HG03060 (cell line): ENCODE results near the gene CD300LB.
"Not testable (repeated sequence)": the region's sequence is repeated elsewhere in the genome, so short reads cannot be mapped to it uniquely, and the experiment has no call there.

ENCODE experiments used
- ATAC-seq: cut with Tn5 transposase; IDR thresholded peaks from one replicate; pipeline ENCODE4 v1.9.1; 2021; ENCODE audit warnings: low read depth, moderate number of reproducible peaks; ENCODE audit not compliant: unreplicated experiment

CD300LB gene

DNA sequence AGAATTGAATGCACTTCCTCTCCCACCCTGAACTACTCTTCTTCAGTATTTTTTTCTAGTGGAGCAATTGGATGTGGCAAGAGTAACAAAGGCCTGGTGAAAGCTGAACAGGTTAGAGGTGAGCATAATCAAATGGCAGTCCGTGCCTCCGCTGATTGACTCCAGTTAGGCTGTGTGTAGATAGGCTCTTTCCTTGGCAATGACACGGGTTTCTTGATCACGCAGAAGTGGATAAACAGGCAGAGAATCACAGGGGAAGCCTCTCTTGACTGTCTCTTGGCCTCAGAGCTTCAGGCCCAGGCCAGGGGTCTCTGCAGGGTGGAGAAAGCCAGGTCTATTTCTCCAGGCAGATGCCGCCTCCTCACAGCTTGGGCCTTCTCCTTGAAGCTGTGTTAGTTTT lies 4.2 kb downstream of the CD300LB start:
- no peak for ATAC-seq

DNA sequence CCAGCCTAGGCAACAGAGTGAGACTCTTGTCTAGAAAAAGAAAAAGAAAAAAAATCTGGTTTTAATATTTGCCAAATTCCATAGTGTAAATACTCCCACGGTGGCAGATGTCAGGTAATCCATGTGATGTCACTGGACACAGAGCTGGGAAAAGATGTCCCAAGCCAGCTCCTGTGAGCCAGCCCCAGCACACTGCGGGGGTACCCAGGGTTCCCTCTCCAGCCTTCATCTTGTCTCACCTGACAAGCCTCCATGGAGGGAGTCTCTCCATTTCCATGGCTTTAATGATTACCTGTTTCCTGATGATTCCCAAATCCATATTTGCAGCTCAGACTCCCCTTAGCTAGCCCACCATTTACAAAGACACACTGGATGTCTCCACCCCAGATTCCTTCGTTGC lies 4.6 kb downstream of the CD300LB start:
- ATAC-seq, result no peak

- no peak for ATAC-seq
These were observed 5.4 kb downstream of the CD300LB start for GRCh38 chr17:74525781-74526288.

GRCh38 chr17:74525465-74525725 lies 5.9 kb downstream of the CD300LB start:
- ATAC-seq, result no peak

DNA sequence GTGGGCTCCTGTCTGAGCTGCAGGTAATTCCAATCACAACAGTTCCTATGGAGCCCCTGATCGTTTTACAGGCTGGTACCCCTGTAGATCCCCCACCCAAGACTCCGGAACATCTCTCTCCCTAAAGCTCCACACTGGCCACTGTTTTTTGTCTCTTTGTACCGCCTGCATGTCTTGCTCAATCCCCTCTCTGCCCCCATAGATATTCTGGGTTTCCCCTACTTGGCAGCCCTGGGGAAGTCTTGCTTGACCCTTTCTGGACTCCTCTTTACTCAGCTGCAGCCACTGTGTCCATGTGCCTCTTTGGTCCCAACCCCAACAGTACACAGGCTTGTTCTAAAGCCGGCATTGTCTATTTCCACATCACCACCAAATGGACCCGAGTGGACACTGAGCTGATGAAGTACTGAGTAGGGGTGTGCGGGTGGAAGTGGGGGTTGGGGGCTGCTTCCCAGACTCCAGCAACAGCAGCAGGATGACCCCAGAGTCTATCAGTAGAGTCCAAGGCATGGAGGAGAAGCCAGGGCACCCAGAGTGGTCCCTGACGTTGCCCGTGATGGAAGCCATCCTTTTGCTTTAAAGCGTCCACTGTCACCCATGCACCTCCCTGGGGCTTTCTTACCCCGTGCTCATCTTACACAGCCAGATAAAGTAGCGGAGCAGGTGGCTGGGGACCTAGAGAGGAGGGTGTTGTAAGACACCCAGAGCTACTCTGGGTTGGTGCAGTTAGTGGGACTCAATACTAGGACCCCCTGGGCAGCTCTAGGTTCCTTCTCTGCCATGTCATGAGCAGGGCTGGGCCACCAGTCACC lies 6.4 kb downstream of the CD300LB start:
- no peak for ATAC-seq

DNA sequence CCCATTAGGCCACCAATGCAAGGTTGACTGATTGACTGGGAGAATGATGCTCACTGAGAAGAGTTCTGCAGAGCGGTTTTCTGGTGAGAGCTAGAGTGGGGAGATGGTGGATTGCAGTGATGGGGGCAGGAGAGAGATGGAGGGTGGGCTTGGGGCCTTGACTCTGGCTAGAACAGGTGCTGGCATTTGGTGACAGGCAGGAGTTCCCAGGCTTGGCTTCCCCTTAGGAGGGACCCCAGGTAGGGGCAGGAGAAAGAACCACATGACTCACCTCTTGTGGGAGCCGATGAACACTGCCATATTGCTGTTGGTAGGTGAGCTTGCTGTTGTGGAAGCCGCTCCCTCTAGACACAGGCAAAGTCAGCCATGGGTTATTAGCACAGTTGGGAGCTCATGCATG lies 8.0 kb downstream of the CD300LB start:
- ATAC-seq, result no peak

DNA sequence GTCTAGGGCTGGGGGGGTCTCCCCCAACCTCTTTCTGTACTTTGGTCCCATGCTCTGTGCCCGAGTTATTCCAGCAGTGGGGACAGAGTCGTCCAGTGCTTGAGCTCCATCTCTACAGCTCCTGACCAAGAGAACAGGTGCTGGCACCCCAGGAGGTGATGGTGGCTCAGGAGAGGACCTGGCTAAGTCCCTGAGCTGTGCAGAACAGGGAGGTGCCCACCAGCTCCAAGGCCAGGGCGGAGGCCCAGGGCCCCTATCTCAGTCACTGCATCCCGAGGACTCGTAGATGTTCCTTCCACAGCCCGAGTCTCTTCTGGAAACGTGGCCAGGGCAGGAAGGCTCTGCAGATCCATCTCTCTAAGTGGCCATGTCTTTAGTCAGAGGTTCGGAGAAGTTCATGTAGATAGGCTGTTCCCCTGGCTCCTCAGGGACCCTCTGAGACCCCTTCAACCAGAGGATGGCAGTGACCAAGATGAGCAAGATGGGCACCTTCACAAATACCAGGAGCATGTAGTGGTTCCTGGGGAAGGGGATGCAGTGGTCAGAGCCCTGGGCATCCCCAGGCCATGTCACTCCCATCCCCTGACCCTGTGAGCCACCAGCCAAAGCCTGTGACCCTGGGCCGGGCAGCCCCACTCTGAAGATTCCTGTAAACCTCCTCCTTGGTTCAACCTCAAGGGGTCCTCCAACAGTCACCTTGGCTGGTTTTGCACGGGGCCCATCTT lies 8.7 kb downstream of the CD300LB start:
- ATAC-seq, result no peak

GRCh38 chr17:74521701-74522201 lies 9.5 kb downstream of the CD300LB start:
- no peak for ATAC-seq

GRCh38 chr17:74520790-74521480 lies 10.3 kb downstream of the CD300LB start:
- no peak for ATAC-seq

GRCh38 chr17:74520016-74520434 lies 11.2 kb downstream of the CD300LB start:
- peak; percentile 37 for ATAC-seq

- ATAC-seq, result not testable (repeated sequence)
These were observed 12.8 kb downstream of the CD300LB start for GRCh38 chr17:74518413-74518981.

- ATAC-seq, result no peak
These were observed 14.5 kb downstream of the CD300LB start for GRCh38 chr17:74516561-74517328.

GRCh38 chr17:74515941-74516340 lies 15.3 kb downstream of the CD300LB start:
- ATAC-seq, result no peak

DNA sequence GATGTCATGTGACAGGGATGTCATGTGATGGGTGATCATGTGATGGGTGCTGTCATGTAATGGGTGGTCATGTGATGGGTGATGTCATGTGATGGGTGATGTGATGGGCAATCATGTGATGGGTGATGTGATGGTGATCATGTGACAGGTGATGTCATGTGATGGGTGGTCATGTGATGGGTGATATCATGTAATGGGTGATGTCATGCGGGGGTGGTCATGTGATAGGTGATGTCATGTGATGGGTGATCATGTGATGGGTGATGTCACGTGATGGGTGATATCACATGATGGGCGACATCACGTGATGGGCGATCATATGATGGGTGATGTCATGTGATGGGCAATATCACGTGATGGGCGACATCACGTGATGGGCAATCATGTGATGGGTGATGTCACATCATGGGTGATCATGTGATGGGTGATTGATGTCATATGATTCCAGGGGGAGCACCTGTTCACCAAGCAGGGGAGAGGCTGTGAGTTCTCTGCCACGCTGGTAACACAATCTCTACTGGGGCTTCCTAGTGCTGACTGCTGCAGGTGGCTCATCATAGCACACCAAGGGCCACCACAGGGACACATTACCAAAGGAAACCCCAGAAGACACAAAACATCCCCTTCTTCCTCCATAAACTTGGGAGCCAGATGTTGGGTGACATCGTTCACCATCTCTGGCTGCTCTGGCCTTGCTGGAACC lies 16.5 kb downstream of the CD300LB start:
- ATAC-seq, result no peak

- no peak for ATAC-seq
These were observed 17.2 kb downstream of the CD300LB start for GRCh38 chr17:74513987-74514631.

DNA sequence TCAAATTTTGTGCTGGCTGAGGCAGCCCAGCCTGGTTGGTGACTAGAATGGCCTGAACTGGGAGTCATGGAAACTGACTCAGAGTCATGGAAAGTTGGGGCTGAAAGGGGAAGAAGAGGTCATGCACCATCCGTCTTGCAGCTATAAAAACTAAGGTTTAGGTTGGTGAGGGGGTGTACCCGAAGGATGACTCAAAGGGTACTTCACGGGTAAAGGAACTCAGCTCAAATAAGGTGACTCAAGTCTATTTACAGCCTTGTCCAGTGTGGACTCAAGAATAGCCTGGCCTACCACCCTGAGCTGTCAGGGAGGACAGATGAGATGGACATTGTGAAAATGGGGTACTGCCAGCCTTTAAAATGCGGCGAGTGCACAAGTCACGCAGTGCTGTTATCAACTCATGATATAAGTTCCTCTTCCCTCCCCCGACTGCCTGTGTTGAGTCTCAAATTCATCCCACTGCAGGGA lies 18.6 kb downstream of the CD300LB start:
- ATAC-seq, result no peak

DNA sequence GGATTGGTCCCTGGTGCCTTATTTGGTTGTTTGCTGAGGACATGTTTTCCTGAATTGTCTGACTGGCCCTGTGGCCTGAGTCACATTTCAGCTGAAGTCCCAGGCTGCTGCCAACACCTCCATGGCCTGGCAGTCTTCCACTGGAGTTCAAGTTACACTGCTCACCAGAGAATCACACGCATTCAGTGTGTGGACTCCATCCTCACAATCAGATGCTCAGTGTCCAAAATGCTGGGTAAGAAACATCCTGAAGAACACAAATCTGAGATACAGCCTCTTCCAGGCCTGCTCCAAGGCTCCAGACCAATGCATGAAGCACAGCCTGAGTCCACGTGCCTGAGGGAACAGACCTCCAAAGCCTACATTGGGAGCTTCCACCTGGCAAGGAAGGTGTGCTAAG lies 19.2 kb downstream of the CD300LB start:
- no peak for ATAC-seq

DNA sequence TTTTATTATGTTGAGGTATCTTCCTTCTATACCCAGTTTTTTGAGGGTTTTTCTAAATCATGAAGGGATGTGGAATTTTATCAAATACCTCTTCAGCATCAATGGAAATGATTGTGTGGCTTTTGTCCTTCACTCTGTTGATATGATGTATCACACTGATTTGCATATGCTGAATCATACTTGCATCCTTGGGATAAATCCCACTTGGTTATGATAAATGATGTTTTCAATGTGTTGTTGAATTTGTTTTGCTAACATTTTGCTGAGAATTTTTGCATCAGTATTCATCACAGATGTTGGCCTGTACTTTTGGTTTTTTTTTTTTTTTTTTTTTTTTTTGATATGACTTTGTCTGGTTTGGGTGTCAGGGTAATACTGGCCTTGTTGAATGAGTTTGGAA lies 23.1 kb downstream of the CD300LB start:
- no peak for ATAC-seq

GRCh38 chr17:74503949-74504348 lies 27.3 kb downstream of the CD300LB start:
- not testable (repeated sequence) for ATAC-seq
